Stomach (tissue), 9 donors: ENCODE data around the gene KCTD13. TPM values are rescaled to one million over a fixed set of nuclear protein-coding genes. Genes with fewer than 3 reads are reported as not detected.

Experiments
- DNase-seq, 2 donors: peaks; one replicate each; pipeline versions ENCODE4 v3.0.0 to v3.0.0-alpha.2; 2013 to 2019
- H3K27ac ChIP-seq, 5 donors: fragments of 200-600 bp in 4 of 5; sonication (generic) in 4 of 5; one replicate each; pipeline ENCODE4 v1.5.1; 2013 to 2019; ENCODE audit warnings: mild to moderate bottlenecking in 1 of 5, moderate library complexity in 1 of 5
- H3K27me3 ChIP-seq, 3 donors: fragments of 200-600 bp; sonication (generic); one replicate each; pipeline ENCODE4 v1.5.1; 2017 to 2019; ENCODE audit warnings: mixed run types in 1 of 3
- H3K36me3 ChIP-seq, 4 donors: fragments of 200-600 bp; sonication (generic); 1 replicate in 3 of 4; 2 replicates in 1 of 4; pipeline ENCODE4 v1.5.1; 2016 to 2019
- H3K4me1 ChIP-seq, 4 donors: fragments of 200-600 bp; sonication (generic); one replicate each; pipeline ENCODE4 v1.5.1; 2016 to 2019
- H3K4me3 ChIP-seq, 4 donors: fragments of 200-600 bp; sonication (generic) in 3 of 4; one replicate each; pipeline ENCODE4 v1.5.1; 2016 to 2019; ENCODE audit warnings: mild to moderate bottlenecking in 1 of 4
- H3K9me3 ChIP-seq, 4 donors: fragments of 200-600 bp; sonication (generic); one replicate each; pipeline ENCODE4 v1.5.1; 2016 to 2019
- CTCF ChIP-seq, 7 experiments: fragments of 450-650 bp in 4 of 7; fragments of 200-600 bp in 3 of 7; sonication (generic) in 3 of 7; IDR thresholded peaks; one replicate each; pipeline ENCODE4 v1.5.1; 2016 to 2019; ENCODE audit warnings: antibody characterized with exemption in 7 of 7, control low read depth in 2 of 7, mild to moderate bottlenecking in 1 of 7
- EP300 ChIP-seq: sonication (generic); formaldehyde crosslinking; IDR thresholded peaks from one replicate; pipeline ENCODE4 v1.6.1; 2017; ENCODE audit warnings: antibody characterized with exemption
- POLR2A ChIP-seq, 4 donors: fragments of 450-650 bp; IDR thresholded peaks; one replicate each; pipeline ENCODE4 v1.6.1; 2016; ENCODE audit warnings: antibody characterized with exemption in 4 of 4, control low read depth in 2 of 4, mild to moderate bottlenecking in 1 of 4, moderate library complexity in 1 of 4
- POLR2AphosphoS5 ChIP-seq, 3 donors: sonication (generic); formaldehyde crosslinking; IDR thresholded peaks; one replicate each; pipeline ENCODE4 v1.6.1; 2016; ENCODE audit warnings: antibody characterized with exemption in 3 of 3
- WGBS, 5 donors: extraction: QIAGEN DNeasy Blood & Tissue Kit in 3 of 5; methylation state at CpG; one replicate each; pipeline versions ENCODE4 v1.1.5 to v1.1.7; 2013 to 2018; 5-methylcytosine and 5-hydroxymethylcytosine counted together
- intact Hi-C: fragments of 100-400 bp; cut with DNase I; formaldehyde crosslinking; loops from one replicate; pipeline ENCODE4 v1.15.1; 2023; ENCODE audit warnings: low total_unique reads
- polyA plus RNA-seq, 3 donors: library from polyadenylated mRNA; stranded (reverse); fragments of 200-250 nt; gene quantifications; one replicate each; pipeline ENCODE4 v1.2.3, GENCODE V29; 2013
- total RNA-seq, 5 donors: library from RNA; depleted of rRNA; stranded (reverse); fragments of >200 nt; gene quantifications; one replicate each; pipeline versions ENCODE4 v1.1.0 to v1.2.3, GENCODE V29; 2014 to 2016
- donor health status: healthy with polysubstance abuse.
- donor health status: Bipolar disorder and iron deficiency.
- donor health status: healthy.

KCTD13 gene
- total and polyA plus RNA-seq, 8 donors: 6.3 to 182 (median 22.1) TPM

- no peak for DNase-seq
- no peaks in the 10 kb centered on the region for H3K9me3 ChIP-seq
- WGBS, 5 donors: 85 to 92% (median 88%) methylated on average over 13 of the region's 13 CpGs
- H3K27ac ChIP-seq: no peak overlapping the region
- peaks cover 0 to 21% (median 17%) of the 10 kb centered on the region in 4 donors for H3K36me3 ChIP-seq
- TF ChIP-seq POLR2AphosphoS5 (IDR thresholded peaks at IDR 0.05) (no peak), EP300 (no peak), CTCF (IDR thresholded peaks at IDR 0.05) (no peak), POLR2A (IDR thresholded peaks at IDR 0.05) (no peak)
- no peak overlapping the region for H3K4me3 ChIP-seq
- peaks cover 0 to 13% (median 9%) of the 10 kb centered on the region in 4 donors for H3K4me1 ChIP-seq
- peaks cover 0 to 12% (median 0%) of the 10 kb centered on the region in 3 donors for H3K27me3 ChIP-seq
- intact Hi-C loops: no loop called here
Observed at GRCh38 chr16:29905668-29906067, 20.4 kb downstream of the KCTD13 start.

DNA sequence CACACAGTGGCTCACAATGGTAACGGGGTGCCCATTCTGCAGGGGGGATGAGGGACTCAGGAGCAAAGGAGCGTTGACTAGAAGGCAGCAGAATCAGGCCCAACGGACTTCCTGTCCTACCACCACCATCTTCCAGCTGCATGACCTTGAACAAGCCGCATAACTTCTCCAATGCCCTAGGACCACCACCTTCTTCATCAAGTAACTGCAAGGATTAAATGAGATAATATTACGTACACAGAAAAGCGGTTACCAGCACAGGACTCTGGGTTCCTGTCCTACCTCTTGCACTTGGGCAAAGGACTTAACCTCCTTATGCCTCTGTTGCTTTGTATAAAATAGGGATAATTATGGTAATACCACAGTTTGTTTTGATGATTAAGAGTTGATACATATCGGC, 21.1 kb downstream of the KCTD13 start:
- no peak for TF ChIP-seq POLR2A (IDR thresholded peaks at IDR 0.05)
- no peak for TF ChIP-seq CTCF (IDR thresholded peaks at IDR 0.05)
- Histone ChIP-seq H3K27ac (no peak overlapping the region), H3K4me3 (no peak overlapping the region), H3K9me3 (no peaks in the 10 kb centered on the region), H3K4me1 (peaks cover 0 to 19% (median 17%) of the 10 kb centered on the region in 4 donors), H3K36me3 (peaks cover 0 to 21% (median 17%) of the 10 kb centered on the region in 4 donors), H3K27me3 (peaks cover 0 to 16% (median 0%) of the 10 kb centered on the region in 3 donors)
- DNase-seq: no peak
- WGBS, 5 donors: 93 to 95% (median 94%) methylated on average over 7 of the region's 7 CpGs
- intact Hi-C loops: no loop called here

DNA sequence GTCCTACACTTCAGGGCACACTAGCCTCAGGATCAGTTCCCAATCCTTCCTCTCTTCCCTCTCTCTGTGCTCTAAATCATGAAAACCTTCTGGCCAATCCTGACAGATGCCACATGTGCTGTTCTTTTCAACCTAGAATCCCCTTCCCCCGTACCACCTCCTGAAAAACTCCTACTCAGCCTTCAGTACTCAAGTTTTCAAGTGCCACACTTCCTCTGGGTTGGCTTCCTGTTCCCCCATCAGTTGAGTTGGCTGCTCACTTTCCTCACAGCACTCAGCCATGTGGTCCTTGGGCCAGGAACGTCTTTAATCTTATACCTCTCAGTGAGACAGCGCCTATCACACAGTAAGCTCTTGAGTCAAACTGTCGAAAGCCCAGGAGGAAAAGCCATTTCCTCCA, 22.4 kb downstream of the KCTD13 start:
- peaks cover 0 to 28% (median 6%) of the 10 kb centered on the region in 3 donors for H3K27me3 ChIP-seq
- peaks cover 0 to 21% (median 17%) of the 10 kb centered on the region in 4 donors for H3K36me3 ChIP-seq
- no peak overlapping the region for H3K27ac ChIP-seq
- no peak for DNase-seq
- TF ChIP-seq POLR2A (IDR thresholded peaks at IDR 0.05) (no peak), EP300 (no peak), CTCF (IDR thresholded peaks at IDR 0.05) (no peak), POLR2AphosphoS5 (IDR thresholded peaks at IDR 0.05) (no peak)
- intact Hi-C loops: no loop called here
- peaks cover 2 to 33% (median 30%) of the 10 kb centered on the region in 4 donors for H3K4me1 ChIP-seq
- WGBS, 5 donors: 56 to 83% (median 77%) methylated on average over 4 of the region's 4 CpGs
- no peak overlapping the region for H3K4me3 ChIP-seq
- no peaks in the 10 kb centered on the region for H3K9me3 ChIP-seq

GRCh38 chr16:29901607-29901945, 24.4 kb downstream of the KCTD13 start:
- Histone ChIP-seq H3K27me3 (peaks cover 0 to 48% (median 24%) of the 10 kb centered on the region in 3 donors), H3K4me1 (peaks cover 4 to 38% (median 34%) of the 10 kb centered on the region in 4 donors), H3K27ac (peak overlapping the region; percentile 81 to 93 (median 89)), H3K9me3 (no peaks in the 10 kb centered on the region), H3K36me3 (peaks cover 0 to 11% (median 7%) of the 10 kb centered on the region in 4 donors), H3K4me3 (peak overlapping the region; percentile 52 to 68 (median 60))
- no peak for DNase-seq
- TF ChIP-seq CTCF (IDR thresholded peaks at IDR 0.05) (no peak), POLR2A (IDR thresholded peaks at IDR 0.05) (no peak), EP300 (no peak), POLR2AphosphoS5 (IDR thresholded peaks at IDR 0.05) (no peak)
- intact Hi-C loops: no loop called here
- WGBS, 5 donors: 49 to 88% (median 59%) methylated on average over 9 to 19 of the region's 19 CpGs
